ENCODE measurements around the gene PCNX3.

Gene PCNX3

GRCh38 chr11:65641297-65642013 is 25.9 kb downstream of the PCNX3 start:
- DNase-seq: no peak

DNA sequence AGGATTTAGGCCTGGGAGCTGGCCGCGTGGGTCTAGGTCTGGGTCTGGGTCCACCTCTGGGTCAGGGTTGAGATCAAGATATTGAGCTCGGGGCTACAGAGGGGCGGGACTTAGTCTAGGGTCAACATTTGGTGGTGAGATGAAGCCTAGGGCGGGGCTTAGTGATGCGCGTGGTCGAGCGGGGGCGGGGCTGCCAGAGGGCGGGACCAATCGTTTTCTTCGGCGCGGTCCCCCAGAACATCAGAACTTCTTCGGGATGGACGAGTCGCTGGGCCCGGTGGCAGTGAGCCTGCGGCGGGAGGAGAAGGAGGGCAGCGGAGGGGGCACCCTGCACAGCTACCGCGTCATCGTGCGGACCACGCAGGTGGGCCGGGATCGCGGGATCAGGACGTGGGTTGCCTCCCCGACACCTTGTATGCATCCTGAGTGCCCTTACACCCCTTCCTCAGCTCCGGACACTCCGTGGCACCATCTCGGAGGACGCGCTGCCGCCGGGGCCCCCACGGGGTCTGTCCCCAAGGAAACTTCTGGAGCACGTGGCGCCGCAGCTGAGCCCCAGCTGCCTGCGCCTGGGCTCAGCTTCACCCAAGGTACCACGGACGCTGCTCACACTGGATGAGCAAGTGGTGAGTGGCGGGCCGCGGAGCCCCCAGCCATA is 26.6 kb downstream of the PCNX3 start:
- no peak for DNase-seq

DNA sequence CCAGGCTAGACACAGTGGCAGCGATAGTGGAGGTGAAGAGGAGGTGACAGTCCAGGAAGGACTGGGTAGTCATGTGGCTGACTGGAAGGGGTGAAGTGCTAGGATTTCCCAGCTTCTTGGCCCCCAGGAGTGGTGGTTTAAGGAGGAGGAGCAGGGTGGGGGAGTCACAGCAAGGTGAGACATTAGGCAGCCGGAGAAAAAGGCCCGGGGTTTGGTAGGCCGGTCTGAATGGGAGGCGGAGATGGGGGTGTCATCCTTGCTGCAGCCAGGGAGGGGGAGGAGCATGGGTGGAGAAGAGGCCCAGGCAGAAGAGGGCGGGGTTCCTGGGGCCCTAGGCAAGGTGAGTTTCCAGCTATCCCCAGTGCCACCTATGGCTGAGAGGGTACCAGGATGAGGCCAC is 28.4 kb downstream of the PCNX3 start:
- no peak for DNase-seq

DNA sequence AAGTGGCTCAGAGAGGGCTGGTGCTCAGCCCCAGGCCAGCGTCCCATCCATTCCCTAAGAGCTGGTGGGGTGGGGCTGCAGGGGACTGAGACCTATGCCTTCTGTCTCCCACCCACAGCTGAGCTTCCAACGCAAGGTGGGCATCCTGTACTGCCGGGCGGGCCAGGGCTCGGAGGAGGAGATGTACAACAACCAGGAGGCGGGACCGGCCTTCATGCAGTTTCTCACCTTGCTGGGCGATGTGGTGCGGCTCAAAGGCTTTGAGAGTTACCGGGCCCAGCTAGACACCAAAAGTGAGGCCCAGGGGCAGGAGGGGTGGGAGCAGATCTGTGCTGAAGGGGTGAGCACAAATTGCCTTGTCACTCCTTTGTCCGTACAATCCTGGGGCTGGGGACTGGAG is 29.3 kb downstream of the PCNX3 start:
- DNase-seq: no peak

- DNase-seq: no peak
Measured at GRCh38 chr11:65645710-65646109, 30.1 kb downstream of the PCNX3 start.

- DNase-seq: no peak
Measured at GRCh38 chr11:65646288-65646957, 30.8 kb downstream of the PCNX3 start.

- no peak for DNase-seq
Measured at GRCh38 chr11:65646958-65647701, 31.6 kb downstream of the PCNX3 start.

GRCh38 chr11:65648997-65649493 is 33.5 kb downstream of the PCNX3 start:
- DNase-seq: no peak

- DNase-seq: no peak
Measured at GRCh38 chr11:65649656-65650546, 34.3 kb downstream of the PCNX3 start.

GRCh38 chr11:65650547-65651338 is 35.2 kb downstream of the PCNX3 start:
- DNase-seq: no peak

GRCh38 chr11:65651339-65651588 is 35.7 kb downstream of the PCNX3 start:
- no peak for DNase-seq

GRCh38 chr11:65651589-65652510 is 36.3 kb downstream of the PCNX3 start:
- no peak for DNase-seq

- DNase-seq: peak; percentile 96
Measured at GRCh38 chr11:65652511-65653228, 37.1 kb downstream of the PCNX3 start.

DNA sequence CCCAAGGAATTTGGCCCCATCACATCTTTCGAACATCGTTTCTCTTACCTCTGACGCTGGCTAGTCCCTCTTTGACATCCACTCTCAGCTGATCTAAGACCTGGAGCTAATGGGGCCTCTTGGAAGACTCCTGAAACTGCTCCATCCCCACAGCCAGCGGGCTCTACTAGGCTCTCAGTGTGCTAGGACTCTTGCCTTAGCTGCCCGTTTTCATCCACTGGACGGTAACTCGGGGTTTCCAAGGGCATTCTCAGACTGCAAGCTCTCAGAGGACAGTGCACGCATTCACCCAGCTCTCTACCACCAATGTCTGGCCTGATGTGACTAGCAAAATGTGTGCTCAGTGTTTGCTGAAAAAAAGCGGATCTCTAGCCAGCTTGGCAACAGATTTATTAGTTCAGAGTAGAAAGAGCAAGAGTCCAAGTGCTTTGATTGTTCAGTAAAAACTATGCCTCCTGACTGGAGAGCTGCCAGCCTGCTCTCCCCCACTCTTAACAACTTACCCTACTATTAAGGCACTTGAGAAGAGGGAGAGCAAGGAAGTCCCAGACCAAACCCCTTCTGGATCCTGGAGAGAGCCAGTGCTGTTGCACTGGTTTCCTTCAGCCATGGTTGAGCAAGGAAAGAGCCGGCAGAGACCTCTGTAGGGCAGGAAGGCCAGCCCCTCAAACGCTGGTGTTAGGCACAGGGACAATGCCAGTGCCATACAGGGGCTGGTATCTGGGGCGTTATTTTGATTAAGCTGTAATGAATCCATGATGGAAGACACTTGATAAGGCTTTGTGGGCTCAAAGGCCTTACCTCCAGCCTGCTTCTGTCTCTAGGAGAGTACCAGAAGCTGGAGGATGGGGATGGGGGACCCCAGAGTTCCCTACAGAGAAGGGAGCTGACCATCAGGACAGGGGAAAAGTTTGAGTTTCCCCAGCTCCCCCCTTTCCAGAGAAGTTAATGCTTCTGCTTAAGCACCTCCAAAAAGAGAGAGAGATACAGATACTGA is 38.0 kb downstream of the PCNX3 start:
- no peak for DNase-seq

DNA sequence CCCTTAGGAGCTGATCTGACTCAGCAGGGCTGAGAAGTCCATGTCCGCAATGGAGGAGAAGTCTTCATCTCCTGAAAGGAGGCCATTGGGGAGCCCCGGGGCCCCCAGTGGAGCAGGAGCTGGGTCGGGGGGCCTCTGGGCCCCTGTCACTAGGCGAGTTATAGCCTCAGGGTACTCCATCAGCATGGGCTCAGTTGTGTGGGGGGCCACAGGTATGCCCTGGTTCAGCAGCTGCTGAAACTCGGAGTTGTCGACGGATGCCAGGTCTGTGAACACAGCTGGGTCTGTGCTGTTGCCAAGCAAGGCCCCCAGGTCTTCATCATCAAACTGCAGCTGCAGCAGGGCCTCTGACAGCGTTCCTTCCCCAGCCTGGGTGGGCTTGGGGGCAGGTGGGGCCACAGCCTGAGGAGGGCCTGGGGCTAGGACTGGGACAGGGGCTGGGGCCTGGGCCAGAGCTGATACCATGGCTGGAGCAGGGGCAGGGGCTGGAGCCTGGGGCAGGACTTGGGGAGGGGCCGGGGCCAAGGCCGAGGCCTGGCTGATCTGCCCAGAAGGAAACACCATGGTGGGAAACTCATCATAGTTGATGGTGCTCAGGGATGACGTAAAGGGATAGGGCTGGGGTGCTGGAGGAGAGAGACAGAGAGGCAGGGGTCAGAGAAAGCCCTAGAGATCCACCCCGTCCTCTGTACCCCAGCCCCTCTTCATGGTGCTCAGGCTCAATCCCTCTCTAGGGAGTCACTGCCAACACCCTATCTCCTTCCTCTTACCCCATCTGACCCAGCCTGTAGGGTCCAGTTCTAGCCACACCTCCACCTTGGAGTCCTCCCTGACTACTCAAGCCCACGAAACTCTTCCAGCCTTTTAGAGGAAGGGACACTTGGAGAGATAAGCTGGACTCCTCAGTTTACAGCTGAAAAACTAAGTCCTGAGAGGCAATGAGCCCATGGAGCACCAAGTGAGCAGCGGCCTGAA is 39.1 kb downstream of the PCNX3 start:
- DNase-seq: no peak

DNA sequence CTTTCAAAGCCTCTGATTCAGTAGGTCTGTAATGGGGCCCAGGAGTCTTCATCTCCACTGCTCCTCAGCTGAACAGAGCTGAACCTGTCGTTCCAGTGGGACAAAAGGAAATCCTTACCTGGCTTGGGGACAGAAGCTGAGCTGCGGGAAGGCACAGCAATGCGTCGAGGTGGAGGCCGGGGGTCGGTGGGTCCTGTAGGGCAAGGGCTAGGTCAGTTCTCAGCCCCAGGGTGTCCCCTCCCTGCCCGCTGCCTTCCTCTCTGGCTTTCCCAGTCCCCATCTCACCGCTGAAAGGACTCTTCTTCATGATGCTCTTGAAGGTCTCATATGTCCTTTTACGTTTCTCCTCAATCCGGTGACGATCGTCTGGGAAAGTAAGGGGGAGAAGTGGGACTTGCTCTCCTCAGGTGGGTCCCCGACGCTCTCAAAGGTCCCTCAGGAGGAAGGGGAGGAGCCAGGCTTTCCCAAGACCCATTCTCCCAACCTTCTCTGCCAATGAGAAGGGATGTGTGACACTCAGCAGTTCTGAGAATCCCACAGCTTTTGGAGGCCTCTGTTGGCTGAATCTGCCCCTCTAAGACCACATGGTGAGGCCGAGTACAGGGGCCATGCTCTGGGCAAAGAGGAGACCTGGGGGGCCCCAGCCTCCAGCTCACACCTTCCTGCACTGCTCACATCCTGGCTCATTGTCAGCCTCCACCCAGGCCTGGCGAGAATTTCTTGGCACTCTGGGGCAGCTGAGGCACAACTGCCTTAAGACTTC is 40.2 kb downstream of the PCNX3 start:
- no peak for DNase-seq

Measured in stimulated activated CD4-positive, alpha-beta T cell treated with anti-CD3 and anti-CD28 coated beads, Interleukin-4, amount 100 ng/mL, for 1 hour (primary cell).